ENCODE results near the gene DOC2B.
"Not testable (repeated sequence)": the region's sequence is repeated elsewhere in the genome, so short reads cannot be mapped to it uniquely, and the experiment has no call there.

The DOC2B gene

GRCh38 chr17:178292-179065, 3.0 kb downstream of the DOC2B start:
- Histone ChIP-seq H3K27me3 (ENCODE audit: control insufficient read depth in 1 of 2, insufficient read depth in 2 of 2, low read length in 2 of 2) (peaks cover 26 to 40% of the 10 kb centered on the region in 2 donors), H3K9me3 (ENCODE audit: control insufficient read depth in 1 of 2, low read length in 2 of 2) (no peaks in the 10 kb centered on the region), H3K4me3 (ENCODE audit: low read depth in 1 of 2, low read length in 2 of 2) (no peak overlapping the region), H3K4me1 (ENCODE audit: control insufficient read depth in 1 of 2, insufficient read depth in 2 of 2, low read length in 2 of 2) (no peaks in the 10 kb centered on the region), H3K27ac (ENCODE audit: low read depth, low read length) (no peak overlapping the region), H3K36me3 (ENCODE audit: control insufficient read depth in 1 of 2, insufficient read depth in 2 of 2, low read length in 2 of 2) (no peaks in the 10 kb centered on the region), H3K9ac (ENCODE audit: low read depth in 1 of 2, low read length in 2 of 2) (no peak overlapping the region)

- H3K27ac ChIP-seq (ENCODE audit: low read depth, low read length) = no peak overlapping the region
- no peaks in the 10 kb centered on the region for H3K9me3 ChIP-seq (ENCODE audit: control insufficient read depth in 1 of 2, low read length in 2 of 2)
- H3K36me3 ChIP-seq (ENCODE audit: control insufficient read depth in 1 of 2, insufficient read depth in 2 of 2, low read length in 2 of 2) = no peaks in the 10 kb centered on the region
- peaks cover 24 to 35% of the 10 kb centered on the region in 2 donors for H3K27me3 ChIP-seq (ENCODE audit: control insufficient read depth in 1 of 2, insufficient read depth in 2 of 2, low read length in 2 of 2)
- H3K4me3 ChIP-seq (ENCODE audit: low read depth in 1 of 2, low read length in 2 of 2) = no peak overlapping the region
- no peak overlapping the region for H3K9ac ChIP-seq (ENCODE audit: low read depth in 1 of 2, low read length in 2 of 2)
- H3K4me1 ChIP-seq (ENCODE audit: control insufficient read depth in 1 of 2, insufficient read depth in 2 of 2, low read length in 2 of 2) = no peaks in the 10 kb centered on the region
Measured at GRCh38 chr17:177762-178161, 3.7 kb downstream of the DOC2B start.

- Histone ChIP-seq H3K36me3 (ENCODE audit: control insufficient read depth in 1 of 2, insufficient read depth in 2 of 2, low read length in 2 of 2) (no peaks in the 10 kb centered on the region), H3K9ac (ENCODE audit: low read depth in 1 of 2, low read length in 2 of 2) (no peak overlapping the region), H3K27ac (ENCODE audit: low read depth, low read length) (no peak overlapping the region), H3K4me3 (ENCODE audit: low read depth in 1 of 2, low read length in 2 of 2) (no peak overlapping the region), H3K4me1 (ENCODE audit: control insufficient read depth in 1 of 2, insufficient read depth in 2 of 2, low read length in 2 of 2) (no peaks in the 10 kb centered on the region), H3K27me3 (ENCODE audit: control insufficient read depth in 1 of 2, insufficient read depth in 2 of 2, low read length in 2 of 2) (peaks cover 17 to 29% of the 10 kb centered on the region in 2 donors), H3K9me3 (ENCODE audit: control insufficient read depth in 1 of 2, low read length in 2 of 2) (no peaks in the 10 kb centered on the region)
Measured at GRCh38 chr17:177155-177554, 4.3 kb downstream of the DOC2B start.

GRCh38 chr17:173166-173911, 8.1 kb downstream of the DOC2B start:
- Histone ChIP-seq H3K4me3 (ENCODE audit: low read depth in 1 of 2, low read length in 2 of 2) (no peak overlapping the region), H3K27ac (ENCODE audit: low read depth, low read length) (no peak overlapping the region), H3K9ac (ENCODE audit: low read depth in 1 of 2, low read length in 2 of 2) (no peak overlapping the region), H3K36me3 (ENCODE audit: control insufficient read depth in 1 of 2, insufficient read depth in 2 of 2, low read length in 2 of 2) (no peaks in the 10 kb centered on the region), H3K4me1 (ENCODE audit: control insufficient read depth in 1 of 2, insufficient read depth in 2 of 2, low read length in 2 of 2) (no peaks in the 10 kb centered on the region), H3K9me3 (ENCODE audit: control insufficient read depth in 1 of 2, low read length in 2 of 2) (no peaks in the 10 kb centered on the region), H3K27me3 (ENCODE audit: control insufficient read depth in 1 of 2, insufficient read depth in 2 of 2, low read length in 2 of 2) (peaks cover 0 to 5% of the 10 kb centered on the region in 2 donors)

- no peak overlapping the region for H3K27ac ChIP-seq (ENCODE audit: low read depth, low read length)
- no peaks in the 10 kb centered on the region for H3K27me3 ChIP-seq (ENCODE audit: control insufficient read depth in 1 of 2, insufficient read depth in 2 of 2, low read length in 2 of 2)
- no peaks in the 10 kb centered on the region for H3K4me1 ChIP-seq (ENCODE audit: control insufficient read depth in 1 of 2, insufficient read depth in 2 of 2, low read length in 2 of 2)
Measured at GRCh38 chr17:172401-172800, 9.0 kb downstream of the DOC2B start.

GRCh38 chr17:171871-172270, 9.6 kb downstream of the DOC2B start:
- Histone ChIP-seq H3K27ac (ENCODE audit: low read depth, low read length) (no peak overlapping the region), H3K4me1 (ENCODE audit: control insufficient read depth in 1 of 2, insufficient read depth in 2 of 2, low read length in 2 of 2) (no peaks in the 10 kb centered on the region), H3K9me3 (ENCODE audit: control insufficient read depth in 1 of 2, low read length in 2 of 2) (no peaks in the 10 kb centered on the region), H3K27me3 (ENCODE audit: control insufficient read depth in 1 of 2, insufficient read depth in 2 of 2, low read length in 2 of 2) (no peaks in the 10 kb centered on the region), H3K36me3 (ENCODE audit: control insufficient read depth in 1 of 2, insufficient read depth in 2 of 2, low read length in 2 of 2) (no peaks in the 10 kb centered on the region), H3K4me3 (ENCODE audit: low read depth in 1 of 2, low read length in 2 of 2) (no peak overlapping the region), H3K9ac (ENCODE audit: low read depth in 1 of 2, low read length in 2 of 2) (no peak overlapping the region)

More at GRCh38 chr17:172401-172800, 9.0 kb downstream of the DOC2B start:
- Histone ChIP-seq H3K4me3 (ENCODE audit: low read depth in 1 of 2, low read length in 2 of 2) (no peak overlapping the region), H3K9ac (ENCODE audit: low read depth in 1 of 2, low read length in 2 of 2) (no peak overlapping the region), H3K9me3 (ENCODE audit: control insufficient read depth in 1 of 2, low read length in 2 of 2) (no peaks in the 10 kb centered on the region), H3K36me3 (ENCODE audit: control insufficient read depth in 1 of 2, insufficient read depth in 2 of 2, low read length in 2 of 2) (no peaks in the 10 kb centered on the region)

- Histone ChIP-seq H3K4me1 (ENCODE audit: control insufficient read depth in 1 of 2, insufficient read depth in 2 of 2, low read length in 2 of 2) (no peaks in the 10 kb centered on the region), H3K9me3 (ENCODE audit: control insufficient read depth in 1 of 2, low read length in 2 of 2) (no peaks in the 10 kb centered on the region), H3K4me3 (ENCODE audit: low read depth in 1 of 2, low read length in 2 of 2) (no peak overlapping the region), H3K27ac (ENCODE audit: low read depth, low read length) (no peak overlapping the region), H3K9ac (ENCODE audit: low read depth in 1 of 2, low read length in 2 of 2) (no peak overlapping the region), H3K36me3 (ENCODE audit: control insufficient read depth in 1 of 2, insufficient read depth in 2 of 2, low read length in 2 of 2) (no peaks in the 10 kb centered on the region), H3K27me3 (ENCODE audit: control insufficient read depth in 1 of 2, insufficient read depth in 2 of 2, low read length in 2 of 2) (no peaks in the 10 kb centered on the region)
Measured at GRCh38 chr17:170130-170670, 11.2 kb downstream of the DOC2B start.

GRCh38 chr17:168614-169013, 12.8 kb downstream of the DOC2B start:
- H3K27ac ChIP-seq (ENCODE audit: low read depth, low read length); H3K27me3 ChIP-seq (ENCODE audit: control insufficient read depth in 1 of 2, insufficient read depth in 2 of 2, low read length in 2 of 2); H3K9me3 ChIP-seq (ENCODE audit: control insufficient read depth in 1 of 2, low read length in 2 of 2); H3K36me3 ChIP-seq (ENCODE audit: control insufficient read depth in 1 of 2, insufficient read depth in 2 of 2, low read length in 2 of 2); H3K4me1 ChIP-seq (ENCODE audit: control insufficient read depth in 1 of 2, insufficient read depth in 2 of 2, low read length in 2 of 2); H3K4me3 ChIP-seq (ENCODE audit: low read depth in 1 of 2, low read length in 2 of 2); H3K9ac ChIP-seq (ENCODE audit: low read depth in 1 of 2, low read length in 2 of 2): not testable (repeated sequence)

GRCh38 chr17:165939-166338, 15.5 kb downstream of the DOC2B start:
- Histone ChIP-seq H3K4me1 (ENCODE audit: control insufficient read depth in 1 of 2, insufficient read depth in 2 of 2, low read length in 2 of 2) (no peaks in the 10 kb centered on the region), H3K9me3 (ENCODE audit: control insufficient read depth in 1 of 2, low read length in 2 of 2) (no peaks in the 10 kb centered on the region), H3K9ac (ENCODE audit: low read depth in 1 of 2, low read length in 2 of 2) (no peak overlapping the region)

More at GRCh38 chr17:165939-166338, 15.5 kb downstream of the DOC2B start:
- Histone ChIP-seq H3K36me3 (ENCODE audit: control insufficient read depth in 1 of 2, insufficient read depth in 2 of 2, low read length in 2 of 2) (no peaks in the 10 kb centered on the region), H3K27me3 (ENCODE audit: control insufficient read depth in 1 of 2, insufficient read depth in 2 of 2, low read length in 2 of 2) (no peaks in the 10 kb centered on the region), H3K27ac (ENCODE audit: low read depth, low read length) (no peak overlapping the region), H3K4me3 (ENCODE audit: low read depth in 1 of 2, low read length in 2 of 2) (no peak overlapping the region)
